Lower leg skin (tissue), 3 donors: ENCODE measurements around the gene ERICH4.

Experiments
- POLR2A ChIP-seq, 2 donors: fragments of 450-650 bp; IDR thresholded peaks; one replicate each; pipeline ENCODE4 v1.6.1; 2016 to 2017; ENCODE audit warnings: antibody characterized with exemption in 2 of 2, mild to moderate bottlenecking in 1 of 2, moderate library complexity in 1 of 2
- TF ChIP-seq, protein P1 (sequence below), 3 donors: fragments of 450-650 bp; IDR thresholded peaks; one replicate each; pipeline ENCODE4 v1.5.1; 2016; ENCODE audit warnings: antibody characterized with exemption in 3 of 3, mild to moderate bottlenecking in 3 of 3, moderate library complexity in 2 of 3

DNA sequence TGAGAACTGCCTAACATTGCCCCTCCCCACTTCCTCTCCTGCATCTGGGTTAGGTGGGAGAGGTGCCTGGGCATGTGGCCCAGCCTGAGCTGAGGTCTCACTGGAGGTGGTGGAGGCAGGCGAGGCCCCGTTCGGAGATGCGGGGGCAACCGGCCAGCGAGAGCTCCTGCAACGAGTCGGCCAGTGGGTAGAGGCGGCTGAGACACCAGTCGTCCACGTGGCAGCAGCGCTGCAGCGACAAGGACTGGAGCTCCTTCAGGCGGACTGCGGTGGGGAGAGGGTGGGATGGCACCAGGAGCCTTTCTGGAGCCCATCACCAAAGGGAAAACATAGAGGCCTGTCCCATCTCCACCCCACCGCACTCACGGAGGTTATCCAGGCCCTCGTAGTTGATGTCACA is 9.8 kb upstream of the ERICH4 start:
- TF ChIP-seq, protein P1, sequence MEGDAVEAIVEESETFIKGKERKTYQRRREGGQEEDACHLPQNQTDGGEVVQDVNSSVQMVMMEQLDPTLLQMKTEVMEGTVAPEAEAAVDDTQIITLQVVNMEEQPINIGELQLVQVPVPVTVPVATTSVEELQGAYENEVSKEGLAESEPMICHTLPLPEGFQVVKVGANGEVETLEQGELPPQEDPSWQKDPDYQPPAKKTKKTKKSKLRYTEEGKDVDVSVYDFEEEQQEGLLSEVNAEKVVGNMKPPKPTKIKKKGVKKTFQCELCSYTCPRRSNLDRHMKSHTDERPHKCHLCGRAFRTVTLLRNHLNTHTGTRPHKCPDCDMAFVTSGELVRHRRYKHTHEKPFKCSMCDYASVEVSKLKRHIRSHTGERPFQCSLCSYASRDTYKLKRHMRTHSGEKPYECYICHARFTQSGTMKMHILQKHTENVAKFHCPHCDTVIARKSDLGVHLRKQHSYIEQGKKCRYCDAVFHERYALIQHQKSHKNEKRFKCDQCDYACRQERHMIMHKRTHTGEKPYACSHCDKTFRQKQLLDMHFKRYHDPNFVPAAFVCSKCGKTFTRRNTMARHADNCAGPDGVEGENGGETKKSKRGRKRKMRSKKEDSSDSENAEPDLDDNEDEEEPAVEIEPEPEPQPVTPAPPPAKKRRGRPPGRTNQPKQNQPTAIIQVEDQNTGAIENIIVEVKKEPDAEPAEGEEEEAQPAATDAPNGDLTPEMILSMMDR (IDR thresholded peaks at IDR 0.05): no peak
- no peak for TF ChIP-seq POLR2A (IDR thresholded peaks at IDR 0.05)
